Breast epithelium (tissue), 4 donors: ENCODE data around the gene GRIN1. TPM values are rescaled to one million over a fixed set of nuclear protein-coding genes. Genes with fewer than 3 reads are reported as not detected.

Source experiments
- DNase-seq, 2 donors: peaks; one replicate each; pipeline ENCODE4 v3.0.0-alpha.2; 2019; ENCODE audit warnings: low spot score in 2 of 2
- H3K27ac ChIP-seq, 2 donors: fragments of 200-600 bp; sonication (generic) in 1 of 2; one replicate each; pipeline ENCODE4 v1.5.1; 2016 to 2019; ENCODE audit warnings: mild to moderate bottlenecking in 1 of 2
- H3K27me3 ChIP-seq, 2 donors: fragments of 200-600 bp; sonication (generic) in 1 of 2; one replicate each; pipeline versions ENCODE4 v1.5.1 to v1.6.0; 2017 to 2019; ENCODE audit warnings: control low read depth in 1 of 2, mild to moderate bottlenecking in 1 of 2
- H3K36me3 ChIP-seq: fragments of 200-600 bp; one replicate; pipeline ENCODE4 v1.5.1; 2019
- H3K4me1 ChIP-seq, 2 donors: fragments of 200-600 bp; sonication (generic); one replicate each; pipeline ENCODE4 v1.5.1; 2016 to 2019; ENCODE audit warnings: control low read depth in 1 of 2
- H3K4me3 ChIP-seq, 3 donors: fragments of 200-600 bp; sonication (generic); 1 replicate in 2 of 3; 2 replicates in 1 of 3; pipeline ENCODE4 v1.5.1; 2016 to 2019; ENCODE audit warnings: mild to moderate bottlenecking in 3 of 3, moderate library complexity in 2 of 3
- H3K9me3 ChIP-seq, 2 donors: fragments of 200-600 bp; sonication (generic) in 1 of 2; one replicate each; pipeline ENCODE4 v1.5.1; 2016 to 2019; ENCODE audit warnings: control low read depth in 1 of 2
- POLR2A ChIP-seq: fragments of 450-650 bp; IDR thresholded peaks from one replicate; pipeline ENCODE4 v1.6.1; 2016; ENCODE audit warnings: antibody characterized with exemption, mild to moderate bottlenecking, moderate library complexity
- POLR2AphosphoS5 ChIP-seq, 3 donors: sonication (generic); formaldehyde crosslinking; IDR thresholded peaks; one replicate each; pipeline ENCODE4 v1.6.1; 2017; ENCODE audit warnings: antibody characterized with exemption in 3 of 3
- intact Hi-C: fragments of 100-400 bp; cut with DNase I; formaldehyde crosslinking; loops from one replicate; pipeline ENCODE4 v1.15.1; 2023; ENCODE audit warnings: low total_unique reads
- total RNA-seq, 3 donors: library from RNA; depleted of rRNA; stranded (reverse); fragments of >200 nt; gene quantifications; one replicate each; pipeline ENCODE4 v1.1.0, GENCODE V29; 2016
- TF ChIP-seq, protein P1 (sequence below), 3 donors: fragments of 450-650 bp; IDR thresholded peaks; one replicate each; pipeline ENCODE4 v1.5.1; 2016 to 2017; ENCODE audit warnings: antibody characterized with exemption in 3 of 3, mild to moderate bottlenecking in 3 of 3, moderate library complexity in 3 of 3

GRIN1 gene
- total RNA-seq, 3 donors from 2014 or later, result 1.3 to 1.9 TPM; not detected in 1

DNA sequence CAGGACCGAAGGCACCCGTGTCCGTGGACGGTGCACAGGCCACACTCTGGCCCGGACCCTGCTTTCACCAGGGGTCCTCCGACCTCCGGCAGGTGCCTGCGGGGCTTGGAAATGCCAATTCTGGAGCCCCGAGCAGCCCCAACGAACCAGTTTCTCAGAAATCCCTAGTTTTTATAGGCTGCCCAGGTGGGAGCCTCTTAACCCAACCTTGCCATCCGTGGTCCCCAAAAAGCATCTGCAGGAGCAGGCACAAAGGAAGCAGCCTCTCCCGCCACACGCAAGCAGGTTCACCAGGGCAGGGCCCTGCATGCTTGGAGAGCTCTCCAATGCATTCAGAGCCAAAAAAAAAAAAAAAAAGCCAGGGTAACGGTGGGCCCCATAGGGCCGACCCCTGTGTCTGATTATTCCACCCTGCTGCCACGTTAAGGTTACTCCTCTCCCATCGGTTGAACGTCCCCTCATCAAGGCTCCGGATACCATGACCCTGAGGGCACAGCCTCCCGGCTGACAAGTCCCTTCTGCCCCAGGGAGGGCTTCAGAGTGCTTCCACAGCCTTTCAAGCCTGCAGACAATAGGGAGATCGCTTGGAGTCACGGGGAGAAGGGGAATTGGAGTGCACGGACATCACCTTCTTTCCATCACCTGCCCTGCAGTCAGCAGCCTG lies 62.4 kb downstream of the GRIN1 start:
- no peaks in the 10 kb centered on the region for H3K9me3 ChIP-seq
- H3K27ac ChIP-seq, result peak overlapping the region; percentile 65 to 86
- H3K36me3 ChIP-seq, result no peaks in the 10 kb centered on the region
- peaks cover 15 to 45% of the 10 kb centered on the region in 2 donors for H3K4me1 ChIP-seq
- H3K4me3 ChIP-seq, result peak overlapping the region; percentile 52 to 93 (median 68)
- no peak for DNase-seq
- no peaks in the 10 kb centered on the region for H3K27me3 ChIP-seq
- no peak for TF ChIP-seq POLR2AphosphoS5 (IDR thresholded peaks at IDR 0.05)
- TF ChIP-seq POLR2A, result no peak
- TF ChIP-seq, protein P1, sequence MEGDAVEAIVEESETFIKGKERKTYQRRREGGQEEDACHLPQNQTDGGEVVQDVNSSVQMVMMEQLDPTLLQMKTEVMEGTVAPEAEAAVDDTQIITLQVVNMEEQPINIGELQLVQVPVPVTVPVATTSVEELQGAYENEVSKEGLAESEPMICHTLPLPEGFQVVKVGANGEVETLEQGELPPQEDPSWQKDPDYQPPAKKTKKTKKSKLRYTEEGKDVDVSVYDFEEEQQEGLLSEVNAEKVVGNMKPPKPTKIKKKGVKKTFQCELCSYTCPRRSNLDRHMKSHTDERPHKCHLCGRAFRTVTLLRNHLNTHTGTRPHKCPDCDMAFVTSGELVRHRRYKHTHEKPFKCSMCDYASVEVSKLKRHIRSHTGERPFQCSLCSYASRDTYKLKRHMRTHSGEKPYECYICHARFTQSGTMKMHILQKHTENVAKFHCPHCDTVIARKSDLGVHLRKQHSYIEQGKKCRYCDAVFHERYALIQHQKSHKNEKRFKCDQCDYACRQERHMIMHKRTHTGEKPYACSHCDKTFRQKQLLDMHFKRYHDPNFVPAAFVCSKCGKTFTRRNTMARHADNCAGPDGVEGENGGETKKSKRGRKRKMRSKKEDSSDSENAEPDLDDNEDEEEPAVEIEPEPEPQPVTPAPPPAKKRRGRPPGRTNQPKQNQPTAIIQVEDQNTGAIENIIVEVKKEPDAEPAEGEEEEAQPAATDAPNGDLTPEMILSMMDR (IDR thresholded peaks at IDR 0.05), result no peak
- intact Hi-C loops, result no loop called here

DNA sequence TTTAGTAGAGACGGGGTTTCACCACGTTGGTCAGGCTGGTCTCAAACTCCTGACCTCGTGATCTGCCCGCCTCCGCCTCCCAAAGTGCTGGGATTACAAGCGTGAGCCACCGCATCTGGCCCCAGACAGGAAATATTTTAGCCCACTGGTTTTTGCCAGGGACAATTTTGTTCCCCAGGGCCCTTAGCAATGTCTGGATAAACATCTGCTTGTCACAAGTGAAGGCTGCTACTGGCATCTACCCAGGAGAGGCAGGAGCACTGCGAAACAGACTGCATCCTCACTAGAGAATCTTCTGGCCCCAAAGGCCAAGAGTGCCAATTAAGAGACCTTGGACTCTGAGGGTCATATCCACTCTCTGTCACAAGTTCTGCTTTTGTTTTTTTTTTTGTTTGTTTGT lies 64.0 kb downstream of the GRIN1 start:
- H3K27me3 ChIP-seq, result no peaks in the 10 kb centered on the region
- no peak overlapping the region for H3K4me3 ChIP-seq
- no peaks in the 10 kb centered on the region for H3K36me3 ChIP-seq
- no peaks in the 10 kb centered on the region for H3K9me3 ChIP-seq
- TF ChIP-seq, protein P1 (IDR thresholded peaks at IDR 0.05), result no peak
- no peak for TF ChIP-seq POLR2AphosphoS5 (IDR thresholded peaks at IDR 0.05)
- no peak for TF ChIP-seq POLR2A
- no peak overlapping the region for H3K27ac ChIP-seq
- no peak for DNase-seq
- intact Hi-C loops, result no loop called here
- H3K4me1 ChIP-seq, result peaks cover 19 to 45% of the 10 kb centered on the region in 2 donors

DNA sequence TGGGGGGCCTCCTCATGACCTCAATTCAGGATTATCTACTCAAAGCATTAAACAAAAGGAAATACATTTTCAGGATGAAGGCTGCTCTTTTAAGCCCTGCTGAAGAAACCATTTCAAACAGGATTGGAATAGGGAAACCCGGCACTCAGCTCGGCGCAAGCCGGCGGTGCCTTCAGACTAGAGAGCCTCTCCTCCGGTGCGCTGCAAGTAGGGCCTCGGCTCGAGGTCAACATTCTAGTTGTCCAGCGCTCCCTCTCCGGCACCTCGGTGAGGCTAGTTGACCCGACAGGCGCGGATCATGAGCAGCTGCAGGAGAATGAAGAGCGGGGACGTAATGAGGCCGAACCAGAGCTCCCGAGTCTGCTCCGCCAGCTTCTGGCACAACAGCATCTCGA lies 65.8 kb downstream of the GRIN1 start:
- Histone ChIP-seq H3K4me3 (peak overlapping the region; percentile 95 to 98 (median 98)), H3K27me3 (no peaks in the 10 kb centered on the region), H3K4me1 (peaks cover 15 to 29% of the 10 kb centered on the region in 2 donors), H3K9me3 (no peaks in the 10 kb centered on the region), H3K27ac (peak overlapping the region; percentile 89 to 92), H3K36me3 (no peaks in the 10 kb centered on the region)
- no peak for DNase-seq
- TF ChIP-seq POLR2A (no peak), POLR2AphosphoS5 (IDR thresholded peaks at IDR 0.05) (no peak)
- TF ChIP-seq, protein P1 (IDR thresholded peaks at IDR 0.05), result no peak
- intact Hi-C loops, result loop anchor here (5.0 kb wide), 1 partner anchor 707 kb away; no protein-coding TSS in a partner anchor

DNA sequence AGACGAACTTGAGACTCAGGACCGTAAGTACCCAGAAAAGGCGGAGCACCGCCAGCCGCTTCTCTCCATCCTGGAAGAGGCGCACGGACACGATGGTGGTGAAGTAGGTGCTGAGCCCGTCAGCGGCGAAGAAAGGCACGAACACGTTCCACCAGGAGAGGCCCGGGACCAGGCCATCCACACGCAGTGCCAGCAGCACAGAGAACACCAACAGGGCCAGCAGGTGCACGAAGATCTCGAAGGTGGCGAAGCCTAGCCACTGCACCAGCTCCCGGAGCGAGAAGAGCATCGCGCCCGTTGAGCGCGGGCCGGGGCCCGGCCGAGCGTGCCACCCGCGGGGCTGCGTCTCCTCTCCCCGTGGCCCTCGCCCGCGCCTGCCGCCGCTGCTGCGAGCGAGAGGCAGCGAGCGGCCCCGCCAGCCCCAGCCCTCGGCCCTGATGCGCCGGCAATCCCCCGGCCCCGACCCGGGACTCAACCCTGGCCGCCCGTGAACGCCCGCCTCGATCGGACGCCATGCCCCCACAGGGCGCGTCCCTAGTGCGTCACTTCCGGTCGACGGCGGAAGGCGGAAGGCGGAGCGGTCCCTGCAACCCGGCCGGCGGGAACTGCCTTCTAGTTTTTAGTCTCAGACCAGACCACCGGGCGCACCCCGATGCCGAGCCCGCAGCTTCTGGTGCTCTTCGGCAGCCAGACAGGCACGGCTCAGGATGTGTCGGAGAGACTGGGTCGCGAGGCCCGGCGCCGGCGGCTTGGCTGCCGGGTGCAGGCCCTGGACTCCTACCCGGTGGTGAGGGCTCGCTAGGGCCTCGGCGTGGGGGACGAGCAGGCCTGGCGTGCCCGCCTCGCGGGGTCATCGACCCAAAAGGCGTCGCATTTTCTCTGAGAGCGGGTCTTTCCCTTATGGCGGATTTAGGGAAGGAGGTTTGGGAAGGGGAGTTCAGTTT lies 66.4 kb downstream of the GRIN1 start, which contains the start of the genes NDOR1 and TMEM203:
Gene NDOR1 (plus strand): TSS at position 575 of the 944 bp plus-strand sequence. CDS start 78 bp downstream, at position 653.
Gene TMEM203 (minus strand): TSS at position 523 of the 944 bp plus-strand sequence. CDS start 234 bp downstream, at position 289.
- peaks cover 13 to 29% of the 10 kb centered on the region in 2 donors for H3K4me1 ChIP-seq
- intact Hi-C loops, result loop anchor here (5.0 kb wide), 1 partner anchor 708 kb away; no protein-coding TSS in a partner anchor
- DNase-seq, result peak; percentile 79 to 93
- TF ChIP-seq, protein P1 (IDR thresholded peaks at IDR 0.05), result no peak
- peak; percentile 84 to 95 (median 94) for TF ChIP-seq POLR2AphosphoS5 (IDR thresholded peaks at IDR 0.05)
- TF ChIP-seq POLR2A, result peak; percentile 65
- no peaks in the 10 kb centered on the region for H3K9me3 ChIP-seq
- H3K36me3 ChIP-seq, result no peaks in the 10 kb centered on the region
- H3K4me3 ChIP-seq, result peak within 1 kb of the TSS; percentile 95 to 98 (median 98)
- peak within 1 kb of the TSS; percentile 89 to 92 for H3K27ac ChIP-seq
- no peaks in the 10 kb centered on the region for H3K27me3 ChIP-seq
